Islet precursor cell (in vitro differentiated cells): ENCODE results near the gene CDIPT.
A peak's percentile ranks its signal among the peaks of the same experiment; 100 is the strongest.

Experiments
- DNase-seq: peaks from one replicate; pipeline ENCODE4 v3.0.0-alpha.2; 2018

Gene CDIPT

DNA sequence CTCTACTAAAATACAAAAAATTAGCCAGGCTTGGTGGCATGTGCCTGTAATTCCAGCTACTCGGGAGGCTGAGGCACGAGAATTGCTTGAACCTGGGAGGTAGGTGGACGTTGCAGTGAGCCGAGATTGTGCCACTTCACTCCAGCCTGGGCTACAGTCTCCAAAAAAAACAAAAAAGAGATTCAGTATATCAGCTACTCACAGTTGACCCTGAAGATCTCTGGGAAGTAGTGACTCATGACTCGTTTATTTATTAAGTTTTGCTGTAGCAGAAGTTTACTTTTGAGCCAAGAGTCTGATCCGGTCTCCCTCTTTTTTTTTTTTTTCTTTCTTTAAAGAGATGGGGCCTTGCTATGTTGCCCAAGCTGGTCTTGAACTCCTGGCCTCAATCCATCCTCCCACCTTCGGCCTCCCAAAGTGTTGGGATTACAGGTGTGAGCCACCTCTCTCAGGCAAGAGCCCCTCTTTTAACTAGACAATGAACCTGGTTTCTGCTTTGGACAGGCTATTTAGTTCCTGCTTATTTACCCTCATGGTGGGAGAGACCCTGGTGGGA is 38.4 kb downstream of the CDIPT start:
- DNase-seq = no peak

DNA sequence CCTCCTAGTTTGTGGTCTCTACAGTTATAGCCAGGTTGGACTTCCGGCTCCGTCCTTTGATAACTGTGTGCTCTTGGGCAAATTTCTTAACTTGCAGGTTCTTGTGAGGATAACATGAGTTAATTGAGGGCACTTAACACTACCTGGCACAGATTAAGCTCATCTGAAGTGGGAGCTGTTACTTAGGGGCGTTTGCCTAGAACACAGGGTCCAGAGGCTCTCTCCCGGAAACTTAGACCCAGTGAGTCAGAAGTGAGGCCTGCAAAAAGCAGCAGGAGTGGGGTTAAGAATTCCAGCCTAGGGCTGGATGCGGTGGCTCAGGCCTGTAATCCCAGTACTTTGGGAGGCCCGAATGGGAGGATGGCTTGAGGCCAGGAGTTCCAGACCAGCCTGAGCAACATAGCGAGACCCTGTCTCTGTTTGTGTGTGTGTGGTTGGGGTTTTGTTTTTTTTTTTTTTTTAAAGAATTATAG is 41.3 kb downstream of the CDIPT start:
- DNase-seq = peak; percentile 83

DNA sequence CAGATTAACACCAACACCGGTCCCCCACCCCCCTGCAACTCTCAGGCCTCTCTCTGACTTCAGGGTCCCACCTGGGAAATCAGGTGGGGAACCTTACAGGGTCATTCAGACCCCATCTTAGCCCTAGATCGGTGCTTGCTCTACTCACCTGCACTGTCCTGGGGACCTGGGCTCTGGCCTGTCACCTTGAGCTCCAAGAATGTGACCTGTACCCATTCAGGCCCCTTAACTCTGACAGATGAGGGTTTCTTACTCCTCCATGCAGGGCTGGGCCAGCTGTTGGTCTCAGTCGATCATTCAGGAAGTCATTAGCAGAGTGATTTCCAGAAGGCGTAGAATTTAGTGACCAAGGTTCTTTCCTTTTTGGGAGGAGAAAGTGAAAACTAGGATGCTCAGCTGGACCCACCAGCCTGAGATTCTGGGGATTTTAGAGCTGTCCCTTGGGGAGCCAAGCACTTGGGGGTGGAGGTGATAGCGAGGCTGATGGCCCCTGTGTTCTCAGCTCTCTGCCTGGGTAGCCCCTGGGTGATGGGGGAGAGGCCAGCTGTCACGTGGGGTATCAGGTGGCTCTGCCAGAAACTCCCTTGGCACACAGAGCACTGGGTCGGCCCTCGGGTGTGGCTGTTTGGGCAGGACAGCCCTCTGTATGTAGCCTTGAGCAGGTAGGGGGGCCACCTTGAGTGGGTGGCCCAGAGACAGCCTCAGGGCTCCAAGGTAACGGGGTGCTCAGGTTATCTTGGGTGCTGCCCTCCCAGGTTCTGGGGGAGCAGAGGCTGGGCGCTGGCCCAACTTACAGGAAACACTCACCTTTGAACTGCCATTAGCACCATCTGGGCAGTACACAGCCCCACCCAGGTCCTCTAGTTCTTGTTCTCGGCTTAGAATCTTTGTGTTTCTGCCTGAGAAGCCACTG is 42.0 kb downstream of the CDIPT start:
- DNase-seq = no peak

DNA sequence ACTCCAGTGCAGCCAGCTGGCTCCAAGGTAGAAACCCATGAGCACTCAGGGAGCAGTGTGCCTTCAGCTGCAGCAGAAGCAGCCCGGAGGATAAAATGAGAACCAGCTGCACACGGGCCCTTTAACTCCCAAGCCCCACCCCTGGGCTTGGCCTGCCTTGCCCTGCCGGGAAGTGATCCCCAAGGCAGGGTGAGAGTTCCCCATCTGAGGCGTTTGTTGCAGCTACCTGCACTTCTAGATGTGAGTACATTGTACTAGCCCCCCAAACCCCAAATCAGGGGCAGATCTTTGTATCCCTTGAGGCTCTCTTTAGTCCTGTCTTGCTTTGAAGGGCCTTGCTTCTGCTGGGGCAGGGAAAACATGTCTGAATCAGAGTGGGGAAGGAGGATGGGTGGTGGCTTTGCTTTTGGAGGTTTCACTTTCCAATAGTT is 42.7 kb downstream of the CDIPT start, which contains the start of gene MVP:
Gene MVP (plus strand): TSS at position 192 of the 431 bp plus-strand sequence. CDS start 10,088 bp downstream, outside the sequence.
- no peak for DNase-seq

DNA sequence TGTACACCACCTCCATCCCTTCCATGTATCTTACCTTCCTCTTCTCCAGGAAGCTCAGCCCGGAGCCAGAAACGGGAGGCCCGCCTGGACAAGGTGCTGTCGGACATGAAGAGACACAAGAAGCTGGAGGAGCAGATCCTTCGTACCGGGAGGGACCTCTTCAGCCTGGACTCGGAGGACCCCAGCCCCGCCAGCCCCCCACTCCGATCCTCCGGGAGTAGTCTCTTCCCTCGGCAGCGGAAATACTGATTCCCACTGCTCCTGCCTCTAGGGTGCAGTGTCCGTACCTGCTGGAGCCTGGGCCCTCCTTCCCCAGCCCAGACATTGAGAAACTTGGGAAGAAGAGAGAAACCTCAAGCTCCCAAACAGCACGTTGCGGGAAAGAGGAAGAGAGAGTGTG is 43.5 kb downstream of the CDIPT start:
- no peak for DNase-seq

DNA sequence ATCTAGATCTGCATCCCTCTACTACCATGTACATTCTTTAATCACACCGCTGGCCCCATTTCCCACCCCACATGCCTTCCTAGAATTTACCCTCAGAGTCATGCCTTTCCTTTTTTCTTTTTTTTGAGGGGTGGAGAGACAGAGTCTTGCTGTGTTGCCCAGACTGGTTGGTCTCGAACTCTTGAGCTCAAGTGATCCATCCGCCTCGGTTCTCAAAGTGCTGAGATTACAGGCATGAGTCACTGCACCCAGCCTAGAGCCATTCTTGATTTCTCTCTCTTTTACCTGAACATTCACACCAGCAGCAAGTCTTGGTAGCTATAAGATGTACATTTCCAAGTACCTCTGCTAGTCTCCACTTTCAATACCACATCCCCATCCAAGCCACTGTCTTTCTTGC is 44.9 kb downstream of the CDIPT start:
- DNase-seq = no peak

DNA sequence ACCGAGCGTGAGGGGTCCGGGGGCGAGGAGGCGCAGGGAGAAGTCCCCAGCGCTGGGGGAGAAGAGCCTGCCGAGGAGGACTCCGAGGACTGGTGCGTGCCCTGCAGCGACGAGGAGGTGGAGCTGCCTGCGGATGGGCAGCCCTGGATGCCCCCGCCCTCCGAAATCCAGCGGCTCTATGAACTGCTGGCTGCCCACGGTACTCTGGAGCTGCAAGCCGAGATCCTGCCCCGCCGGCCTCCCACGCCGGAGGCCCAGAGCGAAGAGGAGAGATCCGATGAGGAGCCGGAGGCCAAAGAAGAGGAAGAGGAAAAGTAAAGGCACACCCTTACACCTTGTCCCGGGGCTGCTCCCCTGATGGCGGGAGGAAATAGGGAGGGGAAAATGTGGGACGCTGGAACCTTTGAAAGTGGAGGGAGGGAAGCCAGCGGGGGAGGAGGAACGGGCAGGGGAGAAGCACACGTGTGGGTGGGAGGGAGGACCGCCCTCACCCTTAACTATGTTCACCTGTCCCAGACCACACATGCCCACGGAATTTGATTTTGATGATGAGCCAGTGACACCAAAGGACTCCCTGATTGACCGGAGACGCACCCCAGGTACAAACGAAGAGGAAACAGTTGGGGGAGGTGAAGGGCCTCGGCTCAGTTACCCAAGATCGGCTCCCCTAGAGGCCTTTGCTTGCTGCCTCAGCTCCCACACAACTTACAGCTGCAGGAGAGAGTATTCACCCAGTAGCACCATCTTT is 46.2 kb downstream of the CDIPT start:
- peak; percentile 86 for DNase-seq

DNA sequence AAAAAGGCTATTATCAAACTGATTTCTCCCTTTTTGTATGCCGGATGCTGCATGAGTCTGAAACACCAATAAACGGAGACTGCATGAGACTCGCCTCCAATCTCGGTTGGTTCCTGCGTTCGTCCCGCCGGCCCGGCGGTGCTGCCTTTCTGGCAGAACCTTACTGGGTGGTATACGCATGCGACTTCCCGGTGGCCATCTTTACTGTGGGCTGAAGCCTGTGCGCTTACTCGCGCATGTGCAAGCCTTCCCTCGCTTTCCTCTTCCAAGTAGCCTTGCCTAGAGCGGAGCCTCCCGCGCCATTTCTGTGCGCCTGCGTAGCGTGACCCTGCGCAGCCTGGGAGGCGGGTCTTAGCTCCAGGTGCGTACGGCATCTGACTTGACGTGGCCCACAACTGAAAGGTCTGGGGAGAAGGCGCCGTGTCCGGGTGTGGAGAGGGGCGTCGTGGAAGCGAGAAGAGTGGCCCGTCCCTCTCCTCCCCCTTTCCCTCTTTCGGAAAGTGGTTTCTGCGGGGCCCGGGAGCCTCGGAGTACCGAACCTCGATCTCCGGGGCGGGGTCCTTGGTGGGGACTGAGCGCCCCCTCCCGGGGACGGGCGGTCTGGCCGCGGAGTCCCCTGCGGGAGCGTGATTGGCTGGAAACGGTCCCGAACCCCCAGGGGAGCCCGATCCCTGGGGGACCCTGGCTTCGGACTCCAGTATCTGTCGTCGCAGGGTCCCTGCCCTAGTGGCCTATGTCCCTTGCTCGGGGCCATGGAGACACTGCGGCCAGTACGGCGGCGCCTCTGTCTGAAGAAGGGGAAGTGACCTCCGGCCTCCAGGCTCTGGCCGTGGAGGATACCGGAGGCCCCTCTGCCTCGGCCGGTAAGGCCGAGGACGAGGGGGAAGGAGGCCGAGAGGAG is 47.0 kb downstream of the CDIPT start, which contains the start of gene PAGR1:
Gene PAGR1 (plus strand): TSS at position 360 of the 901 bp plus-strand sequence. CDS start 374 bp downstream, at position 734.
- peak; percentile 99 for DNase-seq

DNA sequence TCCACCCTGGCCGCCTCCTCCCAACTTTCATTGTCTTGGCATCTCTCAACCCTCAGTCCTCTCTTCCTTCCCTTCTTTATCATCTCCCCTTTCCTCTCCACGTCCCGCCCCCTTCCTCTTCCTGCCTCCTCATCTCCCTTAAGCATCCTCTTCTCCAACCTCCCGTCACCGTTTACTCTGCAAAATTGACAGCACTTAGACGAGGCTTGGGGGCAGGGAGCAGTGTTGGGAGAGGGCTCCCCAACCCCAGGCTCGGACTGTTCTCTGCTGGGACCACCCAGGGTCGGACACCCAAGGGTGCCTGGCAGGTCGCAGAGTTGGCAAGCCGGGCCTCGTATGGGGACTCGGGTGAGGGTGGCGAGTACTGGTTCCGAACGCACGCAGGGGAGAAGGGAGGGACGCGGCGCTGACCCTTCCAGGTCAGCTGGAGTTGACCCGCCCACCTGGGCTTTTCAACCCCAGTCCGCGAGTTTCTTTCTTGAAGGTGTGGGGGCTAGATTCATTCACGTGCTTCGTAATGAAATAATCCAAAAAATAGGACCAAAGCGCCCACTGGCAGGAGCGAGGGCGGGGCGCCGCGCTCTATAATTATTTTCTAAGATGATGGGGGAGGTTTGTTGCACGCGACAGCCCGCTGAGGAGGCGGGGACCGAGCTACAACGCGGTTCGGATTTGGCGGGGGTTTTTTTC is 47.8 kb downstream of the CDIPT start:
- DNase-seq = no peak

DNA sequence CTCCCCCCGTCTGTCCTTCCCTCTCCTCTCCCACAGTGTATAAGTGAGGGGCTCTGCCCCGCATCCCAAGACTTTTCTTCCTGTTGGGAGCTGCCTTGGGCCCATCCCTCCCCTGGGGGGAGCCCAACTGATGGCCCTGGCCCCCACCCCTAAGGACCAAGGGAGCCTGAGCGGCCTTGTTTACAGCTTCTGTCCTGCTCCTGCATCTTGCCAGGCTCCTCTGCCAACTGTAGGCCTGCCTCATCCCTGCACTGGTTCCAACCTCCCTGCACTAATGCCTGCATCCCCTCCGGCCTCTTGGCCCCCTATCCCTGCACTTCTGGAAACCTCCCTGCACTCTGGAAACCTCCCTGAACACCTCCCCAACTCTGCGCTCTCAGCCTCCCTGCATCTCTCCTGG is 48.4 kb downstream of the CDIPT start:
- no peak for DNase-seq

DNA sequence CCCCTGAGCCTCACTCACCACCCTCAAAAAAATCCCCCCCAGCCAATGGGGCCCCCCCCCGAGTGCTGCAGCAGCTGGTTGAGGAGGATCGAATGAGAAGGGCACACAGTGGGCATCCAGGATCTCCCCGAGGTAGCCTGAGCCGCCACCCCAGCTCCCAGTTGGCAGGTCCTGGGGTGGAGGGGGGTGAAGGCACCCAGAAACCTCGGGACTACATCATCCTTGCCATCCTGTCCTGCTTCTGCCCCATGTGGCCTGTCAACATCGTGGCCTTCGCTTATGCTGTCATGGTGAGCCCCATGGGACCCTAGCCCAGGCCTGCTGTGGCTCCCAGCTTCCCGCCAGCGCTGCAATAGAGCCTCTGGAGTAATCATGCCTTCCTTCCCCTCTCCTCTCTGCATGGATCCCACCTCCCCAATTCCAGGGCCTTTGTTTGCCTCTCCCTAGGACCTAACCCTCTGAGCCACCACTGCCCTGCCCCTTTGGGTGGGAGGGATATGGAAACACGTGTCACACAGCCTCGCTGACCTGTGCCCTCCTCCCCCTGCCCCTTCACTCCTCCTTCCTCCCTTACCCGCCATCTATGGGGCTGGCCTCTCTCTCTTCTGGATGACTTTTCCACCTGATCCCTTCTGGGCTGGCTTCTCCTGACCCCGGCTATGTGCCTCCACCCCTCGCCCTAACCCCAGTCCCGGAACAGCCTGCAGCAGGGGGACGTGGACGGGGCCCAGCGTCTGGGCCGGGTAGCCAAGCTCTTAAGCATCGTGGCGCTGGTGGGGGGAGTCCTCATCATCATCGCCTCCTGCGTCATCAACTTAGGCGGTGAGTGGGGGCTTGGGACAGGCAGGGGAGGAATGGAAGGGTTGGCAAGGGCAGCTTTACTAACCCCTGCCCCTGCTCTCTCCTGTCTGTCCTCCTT is 49.1 kb downstream of the CDIPT start:
- no peak for DNase-seq

DNA sequence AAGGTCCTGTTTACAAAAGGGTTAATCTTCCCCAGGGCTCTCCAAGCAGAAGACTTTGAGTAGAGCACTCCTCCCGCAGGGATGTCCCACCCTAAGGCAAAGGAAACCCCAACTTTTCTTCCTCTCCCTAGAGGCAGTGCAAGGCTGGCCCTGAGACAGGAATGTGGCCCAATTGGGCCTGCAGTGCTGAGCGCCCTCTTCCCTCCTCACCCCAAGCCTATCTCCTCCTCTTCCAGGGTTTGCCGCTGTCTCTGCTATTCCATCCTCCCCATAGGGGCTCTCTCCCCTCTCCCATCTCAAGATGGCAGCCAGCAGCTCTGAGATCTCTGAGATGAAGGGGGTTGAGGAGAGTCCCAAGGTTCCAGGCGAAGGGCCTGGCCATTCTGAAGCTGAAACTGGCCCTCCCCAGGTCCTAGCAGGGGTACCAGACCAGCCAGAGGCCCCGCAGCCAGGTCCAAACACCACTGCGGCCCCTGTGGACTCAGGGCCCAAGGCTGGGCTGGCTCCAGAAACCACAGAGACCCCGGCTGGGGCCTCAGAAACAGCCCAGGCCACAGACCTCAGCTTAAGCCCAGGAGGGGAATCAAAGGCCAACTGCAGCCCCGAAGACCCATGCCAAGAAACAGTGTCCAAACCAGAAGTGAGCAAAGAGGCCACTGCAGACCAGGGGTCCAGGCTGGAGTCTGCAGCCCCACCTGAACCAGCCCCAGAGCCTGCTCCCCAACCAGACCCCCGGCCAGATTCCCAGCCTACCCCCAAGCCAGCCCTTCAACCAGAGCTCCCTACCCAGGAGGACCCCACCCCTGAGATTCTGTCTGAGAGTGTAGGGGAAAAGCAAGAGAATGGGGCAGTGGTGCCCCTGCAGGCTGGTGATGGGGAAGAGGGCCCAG is 50.0 kb downstream of the CDIPT start:
- no peak for DNase-seq

DNA sequence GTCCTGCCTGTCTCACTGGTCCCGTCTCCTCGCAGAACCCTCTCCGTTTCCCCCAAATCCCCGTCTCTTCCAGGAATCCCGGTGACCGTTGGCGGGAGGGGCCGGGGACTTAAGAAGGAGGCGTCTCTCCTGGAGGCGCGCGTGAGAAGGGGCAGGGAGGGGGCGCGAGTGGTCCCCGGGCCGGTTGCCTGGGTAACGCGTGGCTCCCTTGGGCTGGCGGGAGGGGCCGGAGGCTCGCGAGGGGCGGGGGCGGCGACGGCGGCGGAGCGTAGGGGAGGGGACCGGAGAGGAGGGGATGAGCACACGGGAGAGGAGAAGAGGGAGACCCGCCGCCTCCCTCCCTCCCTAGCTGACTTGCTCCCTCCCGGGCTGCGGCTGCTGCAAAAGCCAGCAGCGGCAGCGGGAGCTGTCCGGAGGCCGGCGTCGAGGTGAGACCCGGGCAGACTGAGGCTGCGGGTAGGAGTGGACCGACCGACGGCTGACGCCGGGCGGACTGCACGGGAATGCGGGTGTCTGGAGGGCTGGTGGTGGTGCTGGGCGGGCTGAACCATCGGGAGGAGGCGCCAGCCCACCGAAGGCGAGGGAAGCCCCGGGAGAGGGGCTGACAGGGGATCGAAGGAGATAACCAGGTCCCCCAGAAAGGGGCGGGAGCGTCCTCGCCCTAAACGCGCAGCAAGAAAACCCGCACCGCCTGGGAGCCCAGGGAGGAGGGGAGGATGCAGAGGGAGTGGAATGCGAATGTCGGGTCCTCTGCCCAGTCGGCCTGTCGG is 50.9 kb downstream of the CDIPT start, which contains the start of gene PRRT2:
Gene PRRT2 (plus strand): TSS at position 298 of the 770 bp plus-strand sequence. CDS start 862 bp downstream, outside the sequence.
- DNase-seq = peak; percentile 80

DNA sequence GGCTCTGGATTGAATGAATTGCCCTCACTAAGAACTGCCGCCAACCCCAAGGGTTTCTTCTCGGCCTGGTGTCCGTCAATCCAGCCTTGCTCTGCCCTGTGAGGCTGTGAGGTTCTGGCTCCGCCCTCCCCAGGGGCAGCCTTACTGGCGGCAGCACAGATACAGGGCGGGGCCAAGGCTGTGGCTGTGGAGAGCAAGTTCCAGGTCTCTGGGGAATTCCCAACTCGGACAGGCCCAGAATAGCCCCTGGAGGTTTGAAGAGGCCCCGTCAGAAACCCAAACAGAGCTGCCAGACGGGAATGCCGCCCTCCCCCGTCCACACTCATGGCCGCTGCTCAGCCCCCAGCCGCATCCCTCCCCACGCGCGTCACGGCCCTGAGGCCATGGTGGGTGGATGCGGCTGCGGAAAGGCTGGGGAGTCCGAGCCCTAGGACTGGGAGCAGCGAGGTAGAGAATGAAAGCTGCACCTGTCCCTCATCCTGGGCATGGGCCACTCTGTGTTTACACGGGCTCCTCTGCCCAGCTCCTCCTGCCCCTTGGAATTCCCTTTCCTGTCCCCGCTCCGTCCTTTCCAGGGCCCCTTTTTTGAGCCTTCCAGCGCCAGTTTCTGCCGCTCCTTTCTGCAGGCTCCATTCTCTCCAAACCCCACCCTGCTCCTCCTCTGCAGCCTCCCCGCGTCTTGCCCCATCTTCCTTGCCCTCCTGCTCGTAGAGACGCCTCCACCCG is 51.7 kb downstream of the CDIPT start:
- peak; percentile 100 for DNase-seq

DNA sequence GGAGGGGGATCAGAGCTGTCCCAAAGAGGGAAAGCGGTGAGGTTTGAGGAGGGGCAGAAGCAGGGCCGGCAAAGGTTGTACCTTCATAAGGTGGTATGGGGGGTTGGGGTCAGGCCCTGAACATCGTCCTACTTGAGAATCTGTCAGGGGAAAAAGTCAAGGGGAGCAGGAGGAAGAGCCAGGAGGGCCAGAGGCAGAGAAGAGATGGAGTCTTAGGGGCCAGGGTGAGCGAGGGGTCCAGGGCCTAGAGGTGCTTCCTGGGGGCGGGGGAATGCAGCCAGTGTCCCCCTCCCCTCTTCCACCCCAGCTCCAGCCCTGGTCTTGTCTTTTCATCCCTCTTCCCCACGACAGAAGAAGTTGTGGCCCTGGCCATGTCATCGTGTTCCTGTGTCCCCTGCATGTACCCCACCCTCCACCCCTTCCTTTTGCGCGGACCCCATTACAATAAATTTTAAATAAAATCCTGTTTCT is 52.3 kb downstream of the CDIPT start:
- no peak for DNase-seq

DNA sequence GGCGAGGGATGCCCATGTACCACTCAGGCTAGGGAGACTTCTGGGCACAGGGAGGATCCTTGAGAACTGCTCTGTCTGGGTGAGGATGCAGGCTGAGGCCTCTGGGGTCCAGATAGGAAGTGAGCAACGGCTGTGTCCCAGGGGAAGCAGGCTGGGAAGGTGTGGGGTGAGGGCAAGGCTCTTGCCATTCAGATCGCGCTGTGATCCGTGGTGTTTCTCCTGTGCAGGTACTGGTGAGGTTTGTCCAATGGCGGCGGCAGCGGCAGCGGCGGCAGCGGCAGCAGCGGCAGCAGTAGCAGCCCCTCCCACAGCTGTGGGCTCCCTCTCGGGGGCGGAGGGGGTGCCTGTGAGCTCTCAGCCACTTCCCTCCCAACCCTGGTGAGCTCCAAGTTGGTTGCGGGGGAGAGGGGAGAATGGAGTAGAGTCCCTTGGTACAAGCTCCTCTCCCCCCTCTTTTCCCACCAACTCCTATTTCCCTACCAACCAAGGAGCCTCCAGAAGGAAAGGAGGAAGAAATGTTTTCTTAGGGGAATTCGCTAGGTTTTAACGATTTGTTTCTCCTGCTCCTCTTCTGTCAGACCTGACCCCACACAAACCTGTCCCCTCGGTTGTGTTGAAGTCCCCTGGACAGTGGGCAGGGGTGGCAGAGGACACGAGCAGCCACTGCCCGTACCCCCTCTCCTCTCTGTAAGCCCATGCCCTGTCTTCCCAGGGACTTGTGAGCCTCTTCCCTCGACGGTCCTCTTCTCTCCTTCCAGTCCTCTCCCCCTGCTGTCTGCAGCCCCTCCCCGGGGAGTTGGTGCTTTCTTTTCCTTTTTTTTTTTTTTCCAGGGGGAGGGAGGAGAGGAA is 53.0 kb downstream of the CDIPT start:
- no peak for DNase-seq
